Loucy (cell line): ENCODE results near the gene MRPL16.

Source experiments
- H2AFZ ChIP-seq: fragments of 200-600 bp; sonication (generic); 2 replicates; pipeline ENCODE4 v1.6.0; 2016; ENCODE audit warnings: antibody characterized with exemption, mild to moderate bottlenecking, low read length, moderate library complexity
- H3F3A ChIP-seq: fragments of 200-600 bp; 2 replicates; pipeline ENCODE4 v1.6.0; 2016; ENCODE audit warnings: antibody characterized with exemption, low read depth, mild to moderate bottlenecking
- H3K27me3 ChIP-seq: fragments of 200-600 bp; sonication (generic); 2 replicates; pipeline ENCODE4 v1.6.1; 2014; ENCODE audit warnings: low read length, mild to moderate bottlenecking; ENCODE audit not compliant: insufficient read depth, poor library complexity, severe bottlenecking
- H3K36me3 ChIP-seq: fragments of 200-600 bp; sonication (generic); 2 replicates; pipeline ENCODE4 v1.6.1; 2016; ENCODE audit warnings: low read length; ENCODE audit not compliant: insufficient read depth
- H3K4me1 ChIP-seq: fragments of 200-600 bp; sonication (generic); 2 replicates; pipeline ENCODE4 v1.5.1; 2014; ENCODE audit warnings: low read length, mild to moderate bottlenecking; ENCODE audit not compliant: insufficient read depth, poor library complexity, severe bottlenecking
- H3K4me2 ChIP-seq: fragments of 200-600 bp; sonication (generic); 2 replicates; pipeline ENCODE4 v1.6.0; 2014; ENCODE audit warnings: antibody characterized with exemption, low read length, low read depth, mild to moderate bottlenecking; ENCODE audit not compliant: poor library complexity, severe bottlenecking
- H3K4me3 ChIP-seq: fragments of 200-600 bp; sonication (generic); 2 replicates; pipeline ENCODE4 v1.5.1; 2014; ENCODE audit warnings: low read length, mild to moderate bottlenecking, mixed read lengths; ENCODE audit not compliant: poor library complexity, severe bottlenecking
- H3K79me2 ChIP-seq: fragments of 200-600 bp; sonication (generic); 2 replicates; pipeline ENCODE4 v1.6.1; 2014; ENCODE audit warnings: low read length; ENCODE audit not compliant: insufficient read depth
- H3K9ac ChIP-seq: fragments of 200-600 bp; sonication (generic); 2 replicates; pipeline ENCODE4 v1.6.0; 2014; ENCODE audit warnings: mild to moderate bottlenecking, low read depth, low read length, moderate library complexity; ENCODE audit not compliant: poor library complexity, severe bottlenecking
- H3K9me2 ChIP-seq: fragments of 200-600 bp; sonication (generic); replicated peaks from 2 replicates; pipeline ENCODE4 v1.6.1; 2016; ENCODE audit warnings: low read depth, low read length, mixed read lengths
- H3K9me3 ChIP-seq: fragments of 200-600 bp; sonication (generic); 2 replicates; pipeline ENCODE4 v1.6.1; 2014; ENCODE audit warnings: mild to moderate bottlenecking, antibody characterized with exemption, low read length, low read depth; ENCODE audit not compliant: insufficient read depth
- H4K20me1 ChIP-seq: fragments of 200-600 bp; sonication (generic); 2 replicates; pipeline ENCODE4 v1.6.0; 2014; ENCODE audit warnings: antibody characterized with exemption, low read length, mild to moderate bottlenecking; ENCODE audit not compliant: insufficient read depth, poor library complexity, severe bottlenecking
- CTCF ChIP-seq: fragments of 200-600 bp; sonication (generic); conservative IDR thresholded peaks from 2 replicates; pipeline ENCODE4 v1.5.1; 2014; ENCODE audit warnings: mild to moderate bottlenecking, antibody characterized with exemption, low read length
- EZH2phosphoT487 ChIP-seq: fragments of 200-600 bp; IDR thresholded peaks from 2 replicates; pipeline ENCODE4 v1.6.1; 2018; ENCODE audit warnings: antibody characterized with exemption, mild to moderate bottlenecking, moderate library complexity, borderline replicate concordance

Gene MRPL16

GRCh38 chr11:59760771-59761170 lies 49.8 kb downstream of the MRPL16 start:
- Histone ChIP-seq H3K79me2 (no peaks in the 10 kb centered on the region; the same call in 1 of the 2 replicates), H3K9me2 (no peaks in the 10 kb centered on the region), H4K20me1 (peaks cover 3% of the 10 kb centered on the region)

GRCh38 chr11:59759900-59760299 lies 50.7 kb downstream of the MRPL16 start:
- H3K27me3 ChIP-seq: no peaks in the 10 kb centered on the region
- H3K9me3 ChIP-seq: no peaks in the 10 kb centered on the region
- no peak for TF ChIP-seq EZH2phosphoT487
- no peak for TF ChIP-seq CTCF
- H3K9ac ChIP-seq: no peak overlapping the region
- peaks cover 18% of the 10 kb centered on the region for H3K4me1 ChIP-seq
- H3K4me2 ChIP-seq: no peak overlapping the region
- no peak overlapping the region for H2AFZ ChIP-seq
- H3K79me2 ChIP-seq: no peaks in the 10 kb centered on the region; the same call in 1 of the 2 replicates
- H4K20me1 ChIP-seq: peaks cover 3% of the 10 kb centered on the region
- H3F3A ChIP-seq: no peaks in the 10 kb centered on the region
- H3K36me3 ChIP-seq: no peaks in the 10 kb centered on the region
- H3K9me2 ChIP-seq: no peaks in the 10 kb centered on the region
- H3K4me3 ChIP-seq: no peak overlapping the region

More at GRCh38 chr11:59760771-59761170, 49.8 kb downstream of the MRPL16 start:
- peaks cover 20% of the 10 kb centered on the region for H3K4me1 ChIP-seq
- no peaks in the 10 kb centered on the region for H3F3A ChIP-seq
- TF ChIP-seq EZH2phosphoT487 (no peak), CTCF (no peak)
- H3K4me3 ChIP-seq: no peak overlapping the region
- H2AFZ ChIP-seq: no peak overlapping the region
- H3K36me3 ChIP-seq: no peaks in the 10 kb centered on the region
- no peak overlapping the region for H3K9ac ChIP-seq
- no peaks in the 10 kb centered on the region for H3K9me3 ChIP-seq
- no peaks in the 10 kb centered on the region for H3K27me3 ChIP-seq
- H3K4me2 ChIP-seq: no peak overlapping the region

GRCh38 chr11:59758401-59759037 lies 52.1 kb downstream of the MRPL16 start:
- no peak overlapping the region for H3K9ac ChIP-seq
- H3K79me2 ChIP-seq: no peaks in the 10 kb centered on the region; the same call in 1 of the 2 replicates
- H3K4me3 ChIP-seq: no peak overlapping the region
- peaks cover 3% of the 10 kb centered on the region for H4K20me1 ChIP-seq
- no peak overlapping the region for H3K4me2 ChIP-seq
- H3K4me1 ChIP-seq: peaks cover 22% of the 10 kb centered on the region
- H3K9me2 ChIP-seq: no peaks in the 10 kb centered on the region
- no peak overlapping the region for H2AFZ ChIP-seq
- H3K27me3 ChIP-seq: no peaks in the 10 kb centered on the region
- TF ChIP-seq EZH2phosphoT487: no peak
- no peak for TF ChIP-seq CTCF
- no peaks in the 10 kb centered on the region for H3K9me3 ChIP-seq
- no peaks in the 10 kb centered on the region for H3K36me3 ChIP-seq
- no peaks in the 10 kb centered on the region for H3F3A ChIP-seq
